Measurements from ENCODE around the gene CXCR1. TPM values are rescaled to one million over a fixed set of nuclear protein-coding genes. Genes with fewer than 3 reads are reported as not detected.
A peak's percentile ranks its signal among the peaks of the same experiment; 100 is the strongest.

Gene CXCR1
- total and polyA plus RNA-seq, 2 of the 4 experiments (the other 2 are of a cell fraction), result not detected

GRCh38 chr2:218216336-218216673, 49.5 kb upstream of the CXCR1 start:
- dilution Hi-C loops (cut with HindIII; ENCODE audit: low sequenced_read_pairs, unreplicated experiment) (no loop called here), in situ Hi-C loops (cut with MboI; ENCODE audit: low sequenced_read_pairs) (no loop called here), intact Hi-C loops (cut with micrococcal nuclease) (no loop called here)
- Histone ChIP-seq H2BK5ac (ENCODE audit: low read depth, low read length, poor library complexity, severe bottlenecking) (peak overlapping the region; percentile 70), H2BK20ac (ENCODE audit: low read depth, low read length) (no peak overlapping the region), H3K56ac (ENCODE audit: extremely low read depth, insufficient read depth, low read length) (peak overlapping the region; percentile 90), H3K18ac (ENCODE audit: low read depth, low read length) (peak overlapping the region; percentile 38), H4K5ac (ENCODE audit: low read depth, low read length) (peak overlapping the region; percentile 51), H4K91ac (ENCODE audit: insufficient read depth, low read depth, low read length) (peak overlapping the region; percentile 82), H3K4me1 (ENCODE audit: control insufficient read depth, insufficient read depth, low read length) (peaks cover 12% of the 10 kb centered on the region), H3K4ac (ENCODE audit: low read depth, low read length) (peak overlapping the region; percentile 89), H4K8ac (ENCODE audit: low read depth in 2 of 2, low read length in 2 of 2) (peak overlapping the region; percentile 83 to 93), H3K27me3 (ENCODE audit: control insufficient read depth, insufficient read depth, low read length) (peaks cover 4% of the 10 kb centered on the region), H3K14ac (replicated peaks; ENCODE audit: low read depth, low read length) (peak overlapping the region; percentile 94), H2BK120ac (ENCODE audit: low read depth, low read length) (peak overlapping the region; percentile 56; the same call in 1 of the 2 replicates), H3K9ac (ENCODE audit: low read depth, low read length) (peak overlapping the region; percentile 65), H3K23ac (ENCODE audit: low read depth, low read length) (peak overlapping the region; percentile 84), H3K79me1 (ENCODE audit: low read depth in 1 of 2, low read length in 2 of 2) (peaks cover 0 to 19% of the 10 kb centered on the region in 2 experiments; a peak in 2 of 4 replicates), H3K36me3 (ENCODE audit: control insufficient read depth, insufficient read depth, low read length) (no peaks in the 10 kb centered on the region), H2AK9ac (replicated peaks; ENCODE audit: low read depth, low read length, poor library complexity) (peak overlapping the region; percentile 98), H3K27ac (ENCODE audit: insufficient read depth, low read length) (peak overlapping the region; percentile 57), H2BK15ac (ENCODE audit: low read depth, low read length) (peak overlapping the region; percentile 13; the same call in 1 of the 3 replicates), H3K4me3 (ENCODE audit: insufficient read depth, low read depth, low read length) (peak overlapping the region; percentile 97), H2AFZ (replicated peaks; ENCODE audit: low read length, poor library complexity) (peak overlapping the region; percentile 98), H2AK5ac (ENCODE audit: low read depth, low read length) (peak overlapping the region; percentile 88), H3K4me2 (ENCODE audit: low read depth, low read length) (peak overlapping the region; percentile 58), H4K20me1 (ENCODE audit: insufficient read depth, low read length) (peaks cover 38% of the 10 kb centered on the region), H3K9me1 (ENCODE audit: insufficient read depth, low read length) (peaks cover 6% of the 10 kb centered on the region), H3K9me3 (ENCODE audit: control insufficient read depth, insufficient read depth, low read length) (no peaks in the 10 kb centered on the region)
- ChIA-PET POLR2A (ENCODE audit: unreplicated experiment) (interaction anchor here (0.6 to 1.2 kb wide), 4 partner anchors 13 to 67 kb away, joined by 3 to 6 read pairs (median 4); no protein-coding TSS in a partner anchor), CTCF (interaction anchor here (0.6 to 1.0 kb wide), 3 partner anchors 31 to 71 kb away, joined by 3 to 4 read pairs (median 3); no protein-coding TSS in a partner anchor)
- ATAC-seq (ENCODE audit: low read depth) (no peak; the same call in 1 of the 2 replicates), DNase-seq (no peak)
- TSS peak; percentile 72 for BruUV-seq (replicated peaks)
- TF ChIP-seq BHLHE40 (IDR thresholded peaks at IDR 0.05; ENCODE audit: low read depth, low read length) (no peak), CTCF (conservative IDR thresholded peaks at IDR 0.05; ENCODE audit: low read depth, low read length) (no peak), RAD21 (IDR thresholded peaks at IDR 0.05; ENCODE audit: low read length) (no peak), ELK1 (IDR thresholded peaks at IDR 0.05; ENCODE audit: borderline replicate concordance, low read depth, low read length) (no peak), MXI1 (IDR thresholded peaks at IDR 0.05; ENCODE audit: borderline replicate concordance, low read depth, low read length) (no peak)
- 86% methylated on average over 5 of the region's 9 CpGs; no CpG with 5 or more reads in 1 of the 2 experiments for WGBS, 2 experiments (ENCODE audit: extremely low coverage in 2 of 2, insufficient read length in 1 of 2)

Measured in IMR-90 (cell line).